Natural killer cell treated with Interleukin-12 subunit alpha and Interleukin-12 subunit beta and Interleukin-15 and Interleukin-18, amount 100 ng/mL, for 72 hours (primary cell): ENCODE results near the gene MYL9. TPM values are rescaled to one million over a fixed set of nuclear protein-coding genes. Genes with fewer than 3 reads are reported as not detected.
A peak's percentile ranks its signal among the peaks of the same experiment; 100 is the strongest.

ENCODE experiments used
- ATAC-seq, 2 donors: fragments of 150-1000 bp; cut with Tn5 transposase in 1 of 2; sonication (Bioruptor Pico), chemical (Tn5 transposase) in 1 of 2; 2 replicates each; pipeline ENCODE4 v1.10.0; 2021
- DNase-seq: peaks from one replicate; pipeline ENCODE4 v3.0.0; 2022; ENCODE audit warnings: low spot score
- H3K27ac Mint-ChIP-seq, 2 donors: 1 replicate in 1 of 2; 2 replicates in 1 of 2; pipeline ENCODE4 v1.8.0; 2022; ENCODE audit warnings: mixed read lengths in 2 of 2, mild to moderate bottlenecking in 1 of 2, moderate library complexity in 1 of 2
- H3K27me3 Mint-ChIP-seq, 2 donors: 1 replicate in 1 of 2; 2 replicates in 1 of 2; pipeline ENCODE4 v1.8.0; 2022; ENCODE audit warnings: mixed read lengths in 2 of 2
- H3K36me3 Mint-ChIP-seq: one replicate; pipeline ENCODE4 v1.8.0; 2022; ENCODE audit warnings: mixed read lengths
- H3K4me1 Mint-ChIP-seq, 2 donors: 1 replicate in 1 of 2; 2 replicates in 1 of 2; pipeline ENCODE4 v1.8.0; 2022; ENCODE audit warnings: low read depth in 2 of 2, mixed read lengths in 2 of 2, mild to moderate bottlenecking in 1 of 2
- H3K4me3 Mint-ChIP-seq: one replicate; pipeline ENCODE4 v1.8.0; 2022; ENCODE audit warnings: mixed read lengths
- H3K9me3 Mint-ChIP-seq: 2 replicates; pipeline ENCODE4 v1.8.0; 2022; ENCODE audit warnings: mixed read lengths
- total RNA-seq, 2 donors: library from RNA; stranded (reverse); gene quantifications; one replicate each; pipeline ENCODE4 v1.2.3, GENCODE V29; 2022

Gene MYL9
- total RNA-seq, 2 donors from 2014 or later: 0.76 TPM; not detected in 1

- no peak overlapping the region for H3K4me3 Mint-ChIP-seq
- H3K27ac Mint-ChIP-seq: no peak overlapping the region
- no peak for ATAC-seq
- H3K36me3 Mint-ChIP-seq: no peaks in the 10 kb centered on the region
- no peak for DNase-seq
- H3K27me3 Mint-ChIP-seq: no peaks in the 10 kb centered on the region
- no peaks in the 10 kb centered on the region for H3K4me1 Mint-ChIP-seq
- no peaks in the 10 kb centered on the region for H3K9me3 Mint-ChIP-seq
These were observed 3.1 kb upstream of the MYL9 start for GRCh38 chr20:36538026-36538722.

DNA sequence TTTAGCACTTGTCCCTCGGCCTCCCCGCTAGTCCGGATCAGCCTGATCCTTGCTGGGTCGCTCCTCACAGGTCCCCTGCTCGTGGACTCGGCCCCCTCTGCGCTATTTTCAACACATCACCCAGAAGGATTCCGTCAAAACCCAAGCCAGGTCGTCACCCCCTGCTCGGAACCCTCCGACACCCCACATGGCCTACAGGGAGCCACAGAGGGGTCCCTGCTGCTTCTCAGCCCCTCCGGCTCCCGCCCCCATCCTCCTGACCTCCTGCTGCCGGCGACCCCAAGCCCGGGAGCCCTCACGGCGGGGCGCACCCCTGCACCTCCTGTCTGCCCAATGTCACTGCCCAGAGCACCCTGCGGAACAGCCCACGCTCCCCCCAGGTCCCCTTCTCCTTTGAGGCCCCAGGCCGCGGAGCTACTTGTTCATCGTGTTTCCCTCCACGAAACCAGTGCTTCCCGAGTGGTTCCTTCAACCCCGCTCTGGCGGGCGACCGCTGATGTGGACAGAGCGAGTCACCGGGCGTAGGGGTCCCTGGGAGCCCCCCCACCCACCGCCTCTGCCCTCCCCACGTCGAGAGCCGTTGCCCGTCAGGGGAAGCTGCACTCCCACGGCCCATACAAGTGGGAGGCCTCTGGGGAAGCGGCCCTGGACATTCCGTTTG lies 638 bp upstream of the MYL9 start:
- no peak overlapping the region for H3K4me3 Mint-ChIP-seq
- no peaks in the 10 kb centered on the region for H3K4me1 Mint-ChIP-seq
- H3K27ac Mint-ChIP-seq: no peak overlapping the region
- ATAC-seq (peak in 1 of 2 donors; percentile 8), DNase-seq (no peak)
- H3K36me3 Mint-ChIP-seq: no peaks in the 10 kb centered on the region
- H3K27me3 Mint-ChIP-seq: no peaks in the 10 kb centered on the region
- H3K9me3 Mint-ChIP-seq: no peaks in the 10 kb centered on the region

DNA sequence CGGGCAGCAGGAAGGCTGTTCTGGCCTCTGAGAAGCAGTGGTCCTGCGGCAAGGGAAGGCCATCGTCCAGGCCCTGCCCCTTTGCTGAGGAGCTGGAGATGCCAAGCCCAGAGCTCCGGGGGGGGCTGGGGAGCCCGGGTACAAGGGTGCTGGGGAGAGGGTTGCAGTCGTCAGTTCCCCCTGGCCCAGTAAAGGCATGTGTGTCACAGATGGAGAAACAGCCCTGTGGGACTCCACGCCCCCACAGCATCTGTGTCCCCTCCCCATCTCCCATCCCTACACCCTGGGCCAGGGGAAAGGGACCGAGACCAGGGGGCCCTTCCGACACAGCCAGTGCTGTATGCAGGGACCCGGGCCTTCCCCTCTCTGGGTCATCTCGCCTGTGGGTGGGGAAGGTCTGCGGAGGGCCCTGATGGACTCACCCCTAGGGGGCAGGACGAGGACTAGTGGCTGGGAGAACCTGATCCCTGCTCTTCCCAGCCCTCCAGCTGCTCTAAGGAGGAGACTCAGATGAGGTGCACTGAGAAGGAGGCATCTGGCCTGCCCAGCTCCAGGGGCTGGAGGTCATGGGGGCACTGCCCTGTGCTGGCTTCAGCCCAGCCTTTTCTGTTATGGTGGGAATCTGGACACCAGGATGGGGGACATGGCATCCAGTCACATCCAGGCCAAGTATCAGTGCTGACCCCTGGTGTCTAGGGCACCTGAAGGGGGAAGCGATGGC lies 609 bp downstream of the MYL9 start:
- H3K4me3 Mint-ChIP-seq: no peak overlapping the region

DNA sequence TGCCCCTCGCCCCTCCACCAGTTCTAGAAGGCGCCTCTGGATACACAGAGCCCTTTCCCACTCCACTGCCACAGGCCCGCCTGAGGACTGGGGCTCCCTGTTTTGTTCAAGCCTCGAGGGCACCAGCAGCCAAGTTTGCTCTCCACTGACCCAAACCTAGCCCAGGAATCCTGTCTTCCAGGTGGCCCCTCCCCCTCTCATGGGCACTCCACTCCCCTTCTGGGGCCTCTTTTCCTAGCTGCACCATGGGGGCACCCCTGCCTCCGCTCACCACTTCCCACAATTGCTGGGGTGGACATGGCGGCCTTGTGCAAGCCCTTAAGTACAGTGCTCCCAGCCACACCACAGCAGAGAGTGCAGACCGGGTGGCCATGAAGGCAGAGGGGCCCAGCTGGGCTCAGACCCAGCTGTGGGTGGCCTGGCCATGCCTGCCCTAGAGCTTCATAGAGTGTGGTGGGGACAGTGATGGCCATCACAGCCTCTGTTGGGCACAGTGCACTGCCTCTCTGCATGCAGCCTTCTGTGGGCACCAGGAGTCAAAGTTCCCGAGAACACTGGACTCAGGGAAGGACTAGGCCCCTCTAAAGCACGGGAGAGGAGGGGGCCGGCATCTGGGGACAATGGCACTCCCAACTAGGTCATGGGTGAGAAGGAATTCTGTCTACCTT lies 1.3 kb downstream of the MYL9 start:
- Mint-ChIP-seq H3K4me1 (no peaks in the 10 kb centered on the region), H3K9me3 (no peaks in the 10 kb centered on the region), H3K36me3 (no peaks in the 10 kb centered on the region), H3K4me3 (no peak overlapping the region), H3K27ac (no peak overlapping the region), H3K27me3 (no peaks in the 10 kb centered on the region)
- DNase-seq: no peak
- ATAC-seq: no peak

More for the DNA sequence above, 609 bp downstream of the MYL9 start:
- no peaks in the 10 kb centered on the region for H3K9me3 Mint-ChIP-seq
- DNase-seq: no peak
- H3K27me3 Mint-ChIP-seq: no peaks in the 10 kb centered on the region
- H3K4me1 Mint-ChIP-seq: no peaks in the 10 kb centered on the region
- H3K36me3 Mint-ChIP-seq: no peaks in the 10 kb centered on the region
- no peak for ATAC-seq
- H3K27ac Mint-ChIP-seq: no peak overlapping the region

DNA sequence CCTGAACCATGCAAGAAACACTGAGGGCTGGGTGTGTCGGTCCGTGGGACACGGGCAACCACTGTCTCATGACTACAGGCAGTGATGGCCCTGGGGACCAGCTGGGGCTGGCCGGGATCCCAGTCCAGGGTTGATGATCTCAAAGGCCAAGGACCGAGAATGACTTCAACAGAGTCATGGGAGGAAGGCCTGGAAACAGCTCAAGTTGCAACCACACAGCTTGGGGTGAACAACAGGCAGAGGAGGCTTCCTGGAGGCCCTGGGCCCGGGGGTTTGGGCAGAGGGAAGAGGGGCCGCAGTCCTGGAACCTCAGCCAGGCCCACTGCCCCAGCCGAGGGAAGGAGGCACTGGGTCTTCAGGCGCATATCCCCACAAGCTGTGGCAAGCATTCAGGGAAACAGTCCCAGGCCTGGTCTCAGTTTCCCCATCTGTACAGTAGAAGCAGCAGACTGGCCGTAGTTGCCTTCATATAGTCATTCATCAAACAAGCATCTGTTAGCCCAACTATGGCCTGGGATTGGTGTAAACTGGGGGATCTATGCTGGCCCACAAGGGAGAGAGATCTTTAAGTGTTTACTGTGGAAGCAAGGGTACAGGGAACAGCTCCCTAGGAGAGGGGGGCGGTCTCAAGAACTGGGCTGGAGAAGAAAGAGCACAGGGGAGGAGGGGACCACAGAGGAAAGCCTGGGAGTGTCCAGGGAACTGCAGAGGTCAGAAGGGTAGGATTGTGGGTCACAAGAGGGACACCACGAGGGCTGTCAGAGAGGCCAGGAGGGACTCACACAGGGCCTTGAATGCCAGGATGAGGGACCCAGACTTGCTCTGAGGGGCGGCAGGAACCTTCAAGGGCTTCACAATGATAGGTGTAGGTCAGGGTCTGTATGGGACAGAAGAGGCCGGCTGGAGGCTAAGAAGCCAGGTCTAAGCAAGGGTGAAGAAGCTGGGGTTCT lies 2.1 kb downstream of the MYL9 start:
- H3K4me3 Mint-ChIP-seq: no peak overlapping the region
- H3K9me3 Mint-ChIP-seq: no peaks in the 10 kb centered on the region
- H3K4me1 Mint-ChIP-seq: no peaks in the 10 kb centered on the region
- no peak overlapping the region for H3K27ac Mint-ChIP-seq
- H3K36me3 Mint-ChIP-seq: no peaks in the 10 kb centered on the region
- H3K27me3 Mint-ChIP-seq: no peaks in the 10 kb centered on the region
- DNase-seq (no peak), ATAC-seq (no peak)

DNA sequence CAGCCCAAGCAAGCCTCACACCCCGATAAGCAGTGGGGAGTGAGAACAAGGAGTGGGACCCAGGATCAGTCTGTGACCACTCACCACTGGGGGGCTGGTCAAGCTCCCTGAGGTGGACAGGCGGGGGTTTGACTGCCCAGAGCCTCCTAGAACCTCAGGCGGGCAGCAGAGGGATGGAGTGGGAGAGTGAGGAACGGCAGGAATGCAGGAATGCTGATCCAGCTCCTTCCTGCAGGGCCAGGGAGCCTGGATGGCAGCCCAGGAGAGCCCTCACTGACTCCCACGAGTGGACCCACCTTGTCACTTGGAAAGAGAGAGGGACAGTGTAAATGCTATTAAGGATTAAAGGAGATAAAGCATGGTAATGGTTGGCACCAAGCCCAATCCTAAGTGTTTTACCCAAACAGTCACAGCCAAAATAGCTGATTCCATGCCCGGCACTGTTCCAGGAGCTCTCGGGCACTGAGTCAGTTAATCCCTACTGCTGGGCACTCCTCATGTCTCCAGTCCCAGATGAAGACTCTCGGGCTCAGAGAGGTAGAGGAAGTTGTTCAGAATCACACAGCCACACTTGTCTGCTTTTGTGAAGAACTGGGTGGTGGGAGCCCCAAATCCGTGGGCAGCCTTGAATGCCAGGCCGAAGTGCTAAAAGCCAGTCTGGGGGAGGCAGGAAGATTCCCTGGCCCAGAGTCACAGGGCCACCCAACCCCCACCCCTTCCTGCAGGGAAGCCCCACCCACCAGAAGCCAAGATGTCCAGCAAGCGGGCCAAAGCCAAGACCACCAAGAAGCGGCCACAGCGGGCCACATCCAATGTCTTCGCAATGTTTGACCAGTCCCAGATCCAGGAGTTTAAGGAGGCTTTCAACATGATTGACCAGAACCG lies 3.1 kb downstream of the MYL9 start:
- no peaks in the 10 kb centered on the region for H3K9me3 Mint-ChIP-seq
- ATAC-seq (no peak), DNase-seq (no peak)
- no peak overlapping the region for H3K4me3 Mint-ChIP-seq
- H3K4me1 Mint-ChIP-seq: no peaks in the 10 kb centered on the region
- no peaks in the 10 kb centered on the region for H3K36me3 Mint-ChIP-seq
- no peak overlapping the region for H3K27ac Mint-ChIP-seq
- no peaks in the 10 kb centered on the region for H3K27me3 Mint-ChIP-seq

DNA sequence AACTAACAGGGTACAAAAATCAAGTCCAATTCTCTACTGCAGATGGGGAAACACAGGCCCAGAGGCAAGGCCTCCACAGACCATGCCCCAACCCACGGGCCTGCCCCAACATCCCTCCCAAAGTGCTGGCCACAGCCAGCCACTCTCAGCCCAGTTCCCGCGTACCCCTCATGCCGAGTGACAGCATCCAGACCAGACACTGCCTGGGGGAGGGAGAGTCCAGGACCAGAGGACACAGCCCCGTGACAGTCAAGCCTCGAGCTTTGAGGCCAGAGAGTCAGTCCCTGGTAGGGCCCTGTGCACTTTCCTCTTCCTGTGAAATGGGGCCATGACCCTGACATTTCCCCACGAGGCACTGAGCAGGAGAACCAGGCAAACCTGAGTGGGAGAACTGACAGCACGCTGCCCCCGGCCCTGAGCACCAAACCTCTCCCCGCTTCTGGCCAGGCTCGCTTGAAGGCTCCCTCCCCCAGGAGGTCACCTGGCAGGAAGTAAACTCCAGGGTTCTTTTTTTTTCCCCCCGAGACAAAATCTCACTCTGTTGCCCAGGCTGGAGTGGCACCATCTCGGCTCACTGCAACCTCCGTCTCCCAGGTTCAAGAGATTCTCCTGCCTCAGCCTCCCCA lies 4.9 kb downstream of the MYL9 start:
- peak; percentile 20 for DNase-seq
- no peak overlapping the region for H3K27ac Mint-ChIP-seq
- no peaks in the 10 kb centered on the region for H3K36me3 Mint-ChIP-seq
- no peaks in the 10 kb centered on the region for H3K27me3 Mint-ChIP-seq
- no peaks in the 10 kb centered on the region for H3K9me3 Mint-ChIP-seq
- H3K4me1 Mint-ChIP-seq: no peaks in the 10 kb centered on the region
- no peak for ATAC-seq
- H3K4me3 Mint-ChIP-seq: no peak overlapping the region

DNA sequence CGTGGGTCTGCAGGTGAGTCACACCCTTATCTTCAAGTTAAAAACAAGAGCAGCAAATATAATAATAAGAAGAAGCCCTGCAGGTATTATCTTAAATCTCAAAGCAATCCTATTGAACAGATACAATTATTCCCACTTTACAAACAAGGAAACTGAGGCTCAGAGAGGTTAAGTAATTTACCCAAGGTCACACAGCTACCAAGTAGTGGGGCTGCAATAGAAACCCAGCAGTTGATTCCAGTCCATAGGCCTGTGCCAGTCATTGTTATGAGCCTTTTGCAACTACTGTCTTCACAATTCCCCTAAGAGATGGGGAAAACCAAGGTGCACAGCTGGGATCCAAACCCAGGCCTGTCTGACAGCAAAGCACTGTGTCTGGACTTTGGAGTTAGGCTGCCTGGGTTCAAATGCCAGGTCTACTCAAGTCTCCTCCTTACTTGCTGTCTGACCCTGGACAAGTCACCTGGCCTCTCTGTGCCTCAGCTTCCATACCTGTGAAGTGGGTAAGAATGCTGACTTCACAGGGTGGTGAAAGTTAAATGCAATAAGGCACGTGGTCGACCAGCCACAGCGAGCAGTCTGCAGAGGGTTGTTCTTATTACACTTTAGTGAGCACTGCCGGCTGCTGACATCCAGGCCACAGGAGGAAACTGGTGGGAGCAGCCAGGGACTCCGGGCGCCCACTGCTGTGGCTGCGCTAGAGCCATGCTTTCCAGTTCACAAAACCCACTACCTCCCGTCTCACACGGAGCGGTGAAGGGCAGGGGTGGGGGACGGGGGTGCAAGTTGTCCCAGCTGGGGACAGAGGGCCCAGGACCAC lies 6.1 kb downstream of the MYL9 start:
- no peaks in the 10 kb centered on the region for H3K27me3 Mint-ChIP-seq
- H3K4me3 Mint-ChIP-seq: no peak overlapping the region
- DNase-seq (no peak), ATAC-seq (no peak)
- no peaks in the 10 kb centered on the region for H3K9me3 Mint-ChIP-seq
- no peaks in the 10 kb centered on the region for H3K36me3 Mint-ChIP-seq
- H3K4me1 Mint-ChIP-seq: no peaks in the 10 kb centered on the region
- H3K27ac Mint-ChIP-seq: no peak overlapping the region

DNA sequence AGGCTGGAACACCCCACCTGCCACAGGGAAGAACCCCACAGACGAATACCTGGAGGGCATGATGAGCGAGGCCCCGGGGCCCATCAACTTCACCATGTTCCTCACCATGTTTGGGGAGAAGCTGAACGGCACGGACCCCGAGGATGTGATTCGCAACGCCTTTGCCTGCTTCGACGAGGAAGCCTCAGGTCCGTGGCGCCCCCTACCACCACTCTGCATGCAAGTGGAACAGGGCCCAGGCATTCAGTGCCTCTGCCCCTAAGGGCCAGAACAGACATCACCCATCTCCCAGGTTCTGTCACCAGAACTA lies 6.6 kb downstream of the MYL9 start:
- Mint-ChIP-seq H3K9me3 (no peaks in the 10 kb centered on the region), H3K4me3 (no peak overlapping the region), H3K36me3 (no peaks in the 10 kb centered on the region), H3K4me1 (no peaks in the 10 kb centered on the region), H3K27ac (no peak overlapping the region), H3K27me3 (no peaks in the 10 kb centered on the region)
- ATAC-seq (no peak), DNase-seq (no peak)

GRCh38 chr20:36548704-36549627 lies 7.6 kb downstream of the MYL9 start:
- Mint-ChIP-seq H3K4me3 (no peak overlapping the region), H3K27ac (no peak overlapping the region), H3K4me1 (no peaks in the 10 kb centered on the region), H3K36me3 (no peaks in the 10 kb centered on the region), H3K9me3 (no peaks in the 10 kb centered on the region), H3K27me3 (no peaks in the 10 kb centered on the region)
- ATAC-seq (peak in 1 of 2 donors; percentile 4), DNase-seq (no peak)

- Mint-ChIP-seq H3K9me3 (no peaks in the 10 kb centered on the region), H3K36me3 (no peaks in the 10 kb centered on the region), H3K27ac (no peak overlapping the region), H3K4me1 (no peaks in the 10 kb centered on the region), H3K27me3 (no peaks in the 10 kb centered on the region), H3K4me3 (no peak overlapping the region)
- ATAC-seq (no peak), DNase-seq (no peak)
These were observed 8.3 kb downstream of the MYL9 start for GRCh38 chr20:36549628-36549941.
